WTC11 (cell line): Measurements from ENCODE around the gene LOXL1. TPM values are rescaled to one million over a fixed set of nuclear protein-coding genes. Genes with fewer than 3 reads are reported as not detected.

Source experiments
- AFF4 ChIP-seq: sonication (generic); formaldehyde crosslinking; IDR thresholded peaks from 2 replicates; pipeline ENCODE4 v1.8.1; 2023; ENCODE audit warnings: mild to moderate bottlenecking, missing genetic modification reagents, borderline replicate concordance
- AR ChIP-seq: fragments of 250-450 bp; sonication (Bioruptor Pico); IDR thresholded peaks from 2 replicates; pipeline ENCODE4 v1.9.0; 2021; ENCODE audit warnings: mild to moderate bottlenecking
- CBFB ChIP-seq: sonication (generic); formaldehyde crosslinking; IDR thresholded peaks from 2 replicates; pipeline ENCODE4 v1.8.1; 2022; ENCODE audit warnings: mild to moderate bottlenecking, low read depth, missing genetic modification reagents
- CDX4 ChIP-seq: fragments of 250-450 bp; sonication (Bioruptor Pico); IDR thresholded peaks from 2 replicates; pipeline ENCODE4 v1.9.0; 2021; ENCODE audit warnings: moderate library complexity, mild to moderate bottlenecking, inconsistent platforms, borderline replicate concordance
- E2F5 ChIP-seq: sonication (generic); formaldehyde crosslinking; IDR thresholded peaks from 2 replicates; pipeline ENCODE4 v1.8.1; 2022; ENCODE audit warnings: mild to moderate bottlenecking, moderate library complexity, missing genetic modification reagents
- ELF4 ChIP-seq: sonication (generic); formaldehyde crosslinking; IDR thresholded peaks from 2 replicates; pipeline ENCODE4 v1.8.1; 2022; ENCODE audit warnings: low read depth, mild to moderate bottlenecking, moderate library complexity, missing genetic modification reagents
- HMGA2 ChIP-seq: fragments of 250-450 bp; sonication (Bioruptor Pico); IDR thresholded peaks from 2 replicates; pipeline ENCODE4 v1.4.0; 2021; ENCODE audit warnings: mild to moderate bottlenecking, moderate library complexity
- MYBL2 ChIP-seq: sonication (generic); formaldehyde crosslinking; IDR thresholded peaks from 2 replicates; pipeline ENCODE4 v1.8.1; 2023; ENCODE audit warnings: mild to moderate bottlenecking, moderate library complexity, missing genetic modification reagents
- NFYB ChIP-seq: sonication (generic); formaldehyde crosslinking; conservative IDR thresholded peaks from 2 replicates; pipeline ENCODE4 v1.8.0; 2022; ENCODE audit warnings: low read depth, missing genetic modification reagents
- NR3C1 ChIP-seq: sonication (generic); formaldehyde crosslinking; conservative IDR thresholded peaks from 2 replicates; pipeline ENCODE4 v1.8.1; 2023; ENCODE audit warnings: low read depth, mild to moderate bottlenecking, missing genetic modification reagents
- OVOL2 ChIP-seq: fragments of 250-450 bp; sonication (Bioruptor Pico); IDR thresholded peaks from 2 replicates; pipeline ENCODE4 v1.9.0; 2021; ENCODE audit warnings: mild to moderate bottlenecking, borderline replicate concordance
- PRDM15 ChIP-seq: sonication (generic); formaldehyde crosslinking; IDR thresholded peaks from 2 replicates; pipeline ENCODE4 v1.8.0; 2022; ENCODE audit warnings: missing genetic modification reagents
- PRRX2 ChIP-seq: fragments of 250-450 bp; sonication (Bioruptor Pico); IDR thresholded peaks from 2 replicates; pipeline ENCODE4 v1.8.0; 2021; ENCODE audit warnings: mild to moderate bottlenecking
- RELA ChIP-seq: sonication (generic); formaldehyde crosslinking; IDR thresholded peaks from 2 replicates; pipeline ENCODE4 v1.8.1; 2022; ENCODE audit warnings: missing genetic modification reagents, mild to moderate bottlenecking, borderline replicate concordance
- SMAD3 ChIP-seq: sonication (generic); formaldehyde crosslinking; IDR thresholded peaks from 2 replicates; pipeline ENCODE4 v1.8.0; 2022; ENCODE audit warnings: missing genetic modification reagents, mild to moderate bottlenecking, borderline replicate concordance
- SP1 ChIP-seq: sonication (generic); formaldehyde crosslinking; conservative IDR thresholded peaks from 2 replicates; pipeline ENCODE4 v1.8.1; 2022; ENCODE audit warnings: missing genetic modification reagents
- STAT6 ChIP-seq: sonication (generic); formaldehyde crosslinking; conservative IDR thresholded peaks from 2 replicates; pipeline ENCODE4 v1.8.1; 2023; ENCODE audit warnings: mild to moderate bottlenecking, low read depth, missing genetic modification reagents, moderate library complexity
- TCF7 ChIP-seq: sonication (generic); formaldehyde crosslinking; IDR thresholded peaks from 2 replicates; pipeline ENCODE4 v1.8.0; 2022; ENCODE audit warnings: mild to moderate bottlenecking, low read depth, missing genetic modification reagents, moderate library complexity
- USF2 ChIP-seq: sonication (generic); formaldehyde crosslinking; IDR thresholded peaks from 2 replicates; pipeline ENCODE4 v1.8.1; 2023; ENCODE audit warnings: mild to moderate bottlenecking, missing genetic modification reagents, moderate library complexity
- ZNF232 ChIP-seq: sonication (generic); formaldehyde crosslinking; IDR thresholded peaks from 2 replicates; pipeline ENCODE4 v1.8.0; 2022; ENCODE audit warnings: mild to moderate bottlenecking, missing genetic modification reagents
- ZNF317 ChIP-seq: sonication (generic); formaldehyde crosslinking; IDR thresholded peaks from 2 replicates; pipeline ENCODE4 v1.8.1; 2023; ENCODE audit warnings: low read depth, mild to moderate bottlenecking, moderate library complexity, missing genetic modification reagents, borderline replicate concordance
- ZNF416 ChIP-seq: fragments of 250-450 bp; sonication (Bioruptor Pico); IDR thresholded peaks from 2 replicates; pipeline ENCODE4 v1.9.0; 2021; ENCODE audit warnings: mild to moderate bottlenecking, inconsistent platforms
- total RNA-seq: library from RNA; stranded (reverse); gene quantifications from 3 replicates; pipeline ENCODE4 v1.2.3, GENCODE V29; 2021

LOXL1 gene
- total RNA-seq, 1 experiment from 2014 or later = 10.6 TPM

- TF ChIP-seq AFF4 (no peak), CBFB (no peak), SMAD3 (CRISPR knock-in tag) (no peak), NR3C1 (CRISPR knock-in tag) (no peak), PRDM15 (CRISPR knock-in tag) (no peak), RELA (CRISPR knock-in tag) (no peak), OVOL2 (CRISPR knock-in tag) (no peak), ZNF232 (CRISPR knock-in tag) (no peak), TCF7 (CRISPR knock-in tag) (no peak), USF2 (peak; percentile 40; the same call in 1 of the 2 replicates), ZNF416 (CRISPR knock-in tag) (no peak; the same call in 1 of the 2 replicates), SP1 (peak; percentile 93), NFYB (no peak), HMGA2 (CRISPR knock-in tag) (no peak), CDX4 (CRISPR knock-in tag) (no peak), AR (CRISPR knock-in tag) (no peak), E2F5 (CRISPR knock-in tag) (0 out of 2 replicates have a peak, but pooled peaks have one; percentile 54), ZNF317 (no peak), PRRX2 (CRISPR knock-in tag) (no peak), ELF4 (CRISPR knock-in tag) (no peak), STAT6 (no peak), MYBL2 (CRISPR knock-in tag) (no peak)
Measured at GRCh38 chr15:73991726-73992593, 65.7 kb downstream of the LOXL1 start, which contains the start of gene STOML1 (continued).
